Dendritic cell treated with granulocyte-macrophage colony-stimulating factor and Interleukin-4, amounts not matched to agents 40 ng/mL and 50 ng/mL, for 4 days (primary cell): ENCODE results near the gene PTPRD.

ENCODE experiments used
- H3K27ac Mint-ChIP-seq: one replicate; pipeline ENCODE4 v1.8.0; 2022; ENCODE audit warnings: mild to moderate bottlenecking, mixed read lengths
- H3K27me3 Mint-ChIP-seq: one replicate; pipeline ENCODE4 v1.8.0; 2022; ENCODE audit warnings: mild to moderate bottlenecking, mixed read lengths
- H3K36me3 Mint-ChIP-seq: one replicate; pipeline ENCODE4 v1.8.0; 2022; ENCODE audit warnings: low read depth, mixed read lengths
- H3K4me1 Mint-ChIP-seq: one replicate; pipeline ENCODE4 v1.8.0; 2022; ENCODE audit warnings: low read depth, mixed read lengths
- H3K4me3 Mint-ChIP-seq: one replicate; pipeline ENCODE4 v1.8.0; 2022; ENCODE audit warnings: mild to moderate bottlenecking, moderate library complexity, mixed read lengths
- H3K9me3 Mint-ChIP-seq: one replicate; pipeline ENCODE4 v1.8.0; 2022; ENCODE audit warnings: mixed read lengths
- intact Hi-C: fragments of 100-400 bp; cut with micrococcal nuclease; formaldehyde crosslinking; loops from one replicate; pipeline ENCODE4 v1.15.0; 2022

Gene PTPRD

DNA sequence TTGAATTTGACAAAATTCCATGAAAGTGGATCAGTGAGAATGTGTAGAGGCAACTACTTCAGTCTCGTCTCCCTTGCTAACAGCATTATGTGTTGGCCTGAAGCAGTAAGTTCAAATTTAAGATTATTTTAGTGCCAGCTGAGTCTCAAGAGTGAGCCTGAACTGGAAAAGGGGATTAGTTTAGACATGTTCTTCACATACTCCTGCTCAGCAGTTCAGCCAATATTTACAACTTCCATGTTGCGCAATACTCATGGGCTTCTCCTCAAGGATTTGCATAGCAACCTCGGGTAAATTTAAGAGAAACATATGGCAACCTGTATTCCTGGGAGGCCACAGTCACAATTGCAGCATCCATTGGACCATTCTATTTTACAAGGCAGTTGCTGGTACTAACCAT, 553.8 kb downstream of the PTPRD start:
- H3K27me3 Mint-ChIP-seq = no peaks in the 10 kb centered on the region

DNA sequence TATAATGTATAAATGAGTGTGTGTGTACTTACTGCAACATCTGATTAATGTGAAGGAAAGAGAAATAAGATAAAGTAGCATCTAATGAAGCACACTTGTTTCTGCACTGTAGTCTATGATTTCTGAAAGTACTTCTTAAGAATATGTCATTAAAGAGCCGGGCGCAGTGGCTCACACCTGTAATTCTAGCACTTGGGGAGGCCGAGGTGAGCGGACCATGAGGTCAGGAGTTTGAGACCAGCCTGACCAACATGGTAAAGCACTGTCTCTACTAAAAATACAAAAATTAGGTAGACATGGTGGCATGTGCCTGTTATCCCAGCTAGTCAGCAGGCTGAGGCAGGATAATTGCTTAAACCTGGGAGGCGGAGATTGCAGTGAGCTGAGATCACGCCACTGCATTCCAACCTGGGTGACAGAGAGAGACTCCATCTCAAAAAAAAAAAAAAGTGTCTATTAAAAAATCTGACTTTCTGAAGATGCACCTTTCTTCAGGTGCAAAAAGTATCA, 556.9 kb downstream of the PTPRD start:
- Mint-ChIP-seq H3K27ac (no peak overlapping the region), H3K27me3 (no peaks in the 10 kb centered on the region), H3K4me1 (no peaks in the 10 kb centered on the region), H3K4me3 (no peak overlapping the region), H3K36me3 (no peaks in the 10 kb centered on the region), H3K9me3 (no peaks in the 10 kb centered on the region)
- intact Hi-C loops = no loop called here

More for the DNA sequence above, 553.8 kb downstream of the PTPRD start:
- Mint-ChIP-seq H3K9me3 (no peaks in the 10 kb centered on the region), H3K36me3 (no peaks in the 10 kb centered on the region), H3K27ac (no peak overlapping the region), H3K4me1 (no peaks in the 10 kb centered on the region), H3K4me3 (no peak overlapping the region)
- intact Hi-C loops = no loop called here

DNA sequence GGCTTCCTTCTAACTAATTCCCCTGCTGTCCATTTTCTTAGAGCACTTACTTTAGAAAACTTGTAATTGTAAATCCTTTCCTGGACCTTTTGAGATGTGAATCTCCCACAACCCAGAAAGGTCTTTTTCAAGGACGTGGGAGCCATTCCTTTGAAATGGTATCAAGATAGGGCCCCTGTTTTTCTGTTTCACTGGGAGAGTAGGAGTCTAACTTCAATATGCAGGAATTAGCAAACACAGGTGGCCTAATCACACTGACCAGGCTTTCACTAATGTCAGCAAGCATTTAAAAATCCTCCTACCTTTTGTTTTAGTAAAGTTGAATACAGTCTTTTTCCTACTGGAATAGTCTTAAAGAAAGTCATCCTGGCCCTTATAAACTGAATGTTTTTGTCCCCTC, 558.3 kb downstream of the PTPRD start:
- Mint-ChIP-seq H3K4me1 (no peaks in the 10 kb centered on the region), H3K27ac (no peak overlapping the region), H3K9me3 (no peaks in the 10 kb centered on the region), H3K36me3 (no peaks in the 10 kb centered on the region), H3K4me3 (no peak overlapping the region), H3K27me3 (no peaks in the 10 kb centered on the region)
- intact Hi-C loops = no loop called here

DNA sequence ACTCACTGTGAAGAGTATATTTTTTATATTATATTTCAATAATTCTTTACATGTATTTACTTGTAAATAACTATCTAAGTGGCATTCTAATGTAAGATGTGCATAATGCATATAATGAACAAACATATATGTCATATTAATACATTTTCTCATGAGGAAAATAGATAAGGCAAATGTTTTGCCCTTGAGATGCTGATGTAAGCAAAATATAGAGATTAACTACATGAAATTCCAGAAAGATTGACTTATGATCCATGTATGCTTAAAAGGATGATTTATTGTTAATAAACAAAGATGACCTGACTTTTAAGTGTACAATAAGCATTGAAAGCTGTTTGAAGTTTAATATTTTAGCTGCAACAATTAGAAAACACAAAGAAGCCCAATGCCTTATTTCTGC, 559.9 kb downstream of the PTPRD start:
- intact Hi-C loops = no loop called here
- no peaks in the 10 kb centered on the region for H3K4me1 Mint-ChIP-seq
- H3K27me3 Mint-ChIP-seq = no peaks in the 10 kb centered on the region
- no peak overlapping the region for H3K27ac Mint-ChIP-seq
- H3K4me3 Mint-ChIP-seq = no peak overlapping the region
- no peaks in the 10 kb centered on the region for H3K36me3 Mint-ChIP-seq
- H3K9me3 Mint-ChIP-seq = no peaks in the 10 kb centered on the region

DNA sequence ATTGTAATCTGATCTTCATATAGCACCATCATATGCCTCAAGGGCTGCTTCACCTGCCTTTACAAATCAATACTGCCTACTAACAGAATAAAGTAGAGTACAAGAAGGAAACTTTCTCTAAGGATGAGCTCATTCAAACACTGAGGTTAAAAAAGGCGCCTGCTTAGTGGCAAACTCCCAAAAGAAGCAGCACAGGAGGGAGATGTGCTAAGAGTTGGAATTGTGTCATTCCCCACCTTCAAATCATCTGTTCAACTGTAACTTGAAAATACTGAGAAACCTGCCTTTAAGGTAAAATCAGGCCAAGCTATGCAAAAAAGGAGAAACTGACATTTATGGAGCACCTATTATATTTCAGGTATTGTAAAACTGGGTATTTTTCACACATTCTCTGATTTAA, 560.6 kb downstream of the PTPRD start:
- Mint-ChIP-seq H3K27me3 (no peaks in the 10 kb centered on the region), H3K9me3 (no peaks in the 10 kb centered on the region), H3K36me3 (no peaks in the 10 kb centered on the region), H3K4me1 (no peaks in the 10 kb centered on the region), H3K27ac (no peak overlapping the region), H3K4me3 (no peak overlapping the region)
- intact Hi-C loops = no loop called here

DNA sequence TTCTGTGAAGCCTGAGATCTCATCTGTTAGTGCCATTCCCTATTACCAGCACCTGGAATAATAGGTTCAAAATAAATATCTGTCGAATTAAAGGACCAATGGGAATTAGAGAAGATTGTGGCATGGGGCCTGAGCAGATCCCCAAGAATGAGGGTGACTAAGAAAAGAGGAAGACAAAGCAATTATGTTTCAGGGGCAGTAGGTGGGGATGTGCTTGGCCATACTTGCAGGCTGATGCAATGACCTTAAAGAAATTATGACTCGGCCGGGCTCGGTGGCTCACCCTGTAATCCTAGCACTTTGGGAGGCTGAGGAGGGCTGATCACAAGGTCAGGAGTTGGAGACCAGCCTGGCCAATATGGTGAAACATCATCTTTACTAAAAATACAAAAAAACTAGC, 562.8 kb downstream of the PTPRD start:
- intact Hi-C loops = no loop called here
- no peaks in the 10 kb centered on the region for H3K9me3 Mint-ChIP-seq
- no peak overlapping the region for H3K4me3 Mint-ChIP-seq
- H3K27me3 Mint-ChIP-seq = no peaks in the 10 kb centered on the region
- no peaks in the 10 kb centered on the region for H3K36me3 Mint-ChIP-seq
- H3K27ac Mint-ChIP-seq = no peak overlapping the region
- no peaks in the 10 kb centered on the region for H3K4me1 Mint-ChIP-seq

DNA sequence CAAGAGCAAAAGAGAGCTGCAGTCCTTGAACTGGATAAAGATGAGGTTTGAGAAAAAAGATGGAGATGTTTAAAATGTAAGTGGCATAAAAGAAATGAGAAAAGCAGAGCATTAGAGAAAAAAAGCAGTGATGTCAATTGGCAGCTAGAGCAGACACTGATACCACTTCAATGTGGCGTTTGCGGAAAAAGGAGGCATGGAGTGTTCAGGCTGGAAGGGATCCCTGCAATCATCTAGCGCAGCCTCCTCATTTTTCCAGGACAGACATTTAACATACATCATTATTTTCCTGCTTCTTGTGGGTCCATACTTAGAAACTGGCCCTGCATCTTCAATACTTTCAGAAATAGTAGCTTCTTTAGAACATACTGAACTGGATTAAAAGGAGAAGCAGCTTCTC, 563.8 kb downstream of the PTPRD start:
- Mint-ChIP-seq H3K36me3 (no peaks in the 10 kb centered on the region), H3K4me3 (no peak overlapping the region), H3K9me3 (no peaks in the 10 kb centered on the region), H3K27ac (no peak overlapping the region), H3K4me1 (no peaks in the 10 kb centered on the region), H3K27me3 (no peaks in the 10 kb centered on the region)
- intact Hi-C loops = no loop called here

DNA sequence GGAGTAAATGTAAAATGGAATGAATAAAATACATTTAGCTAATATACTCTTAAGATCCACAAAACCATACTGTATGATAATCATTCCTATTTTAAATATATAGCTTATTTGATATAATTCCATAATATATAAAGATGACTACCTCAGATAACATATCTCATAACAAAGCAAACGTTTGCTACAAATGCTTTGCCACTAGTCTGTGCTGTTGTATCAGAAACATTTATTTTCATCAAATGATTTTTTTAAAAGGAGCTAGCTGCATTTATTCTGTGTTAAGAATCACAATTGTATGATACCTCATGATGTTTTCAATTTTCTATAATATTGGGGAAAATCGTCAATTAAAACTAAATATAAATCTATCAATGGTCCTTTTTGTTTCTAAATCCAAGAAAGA, 567.2 kb downstream of the PTPRD start:
- Mint-ChIP-seq H3K27me3 (no peaks in the 10 kb centered on the region), H3K9me3 (no peaks in the 10 kb centered on the region), H3K27ac (no peak overlapping the region), H3K4me1 (no peaks in the 10 kb centered on the region), H3K4me3 (no peak overlapping the region), H3K36me3 (no peaks in the 10 kb centered on the region)
- intact Hi-C loops = no loop called here

DNA sequence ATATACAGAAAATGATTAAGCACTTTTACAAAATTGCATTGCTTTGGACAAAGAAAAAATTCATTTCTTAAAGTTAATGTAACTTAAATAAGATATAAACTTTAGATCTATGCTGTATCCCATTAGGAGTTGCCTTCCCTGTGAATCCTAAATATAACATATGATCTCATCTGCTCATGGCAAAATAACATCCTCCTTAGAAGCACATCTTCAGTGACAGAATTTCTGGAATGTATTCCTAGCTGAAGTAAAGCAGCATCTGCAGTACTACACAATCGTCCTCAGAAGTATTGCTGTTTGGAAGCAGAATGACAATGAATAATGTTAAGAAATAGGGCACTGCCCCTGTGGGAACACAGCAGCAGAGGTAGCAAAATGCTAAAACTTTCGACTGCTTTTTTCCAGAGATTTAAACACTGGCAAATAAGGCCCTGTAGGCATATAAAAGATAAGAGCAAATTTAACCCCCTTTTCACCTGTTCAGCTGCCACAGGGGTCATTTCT, 571.0 kb downstream of the PTPRD start:
- no peaks in the 10 kb centered on the region for H3K27me3 Mint-ChIP-seq
- H3K36me3 Mint-ChIP-seq = no peaks in the 10 kb centered on the region
- intact Hi-C loops = no loop called here
- H3K27ac Mint-ChIP-seq = no peak overlapping the region
- no peaks in the 10 kb centered on the region for H3K4me1 Mint-ChIP-seq
- H3K9me3 Mint-ChIP-seq = no peaks in the 10 kb centered on the region
- H3K4me3 Mint-ChIP-seq = no peak overlapping the region

DNA sequence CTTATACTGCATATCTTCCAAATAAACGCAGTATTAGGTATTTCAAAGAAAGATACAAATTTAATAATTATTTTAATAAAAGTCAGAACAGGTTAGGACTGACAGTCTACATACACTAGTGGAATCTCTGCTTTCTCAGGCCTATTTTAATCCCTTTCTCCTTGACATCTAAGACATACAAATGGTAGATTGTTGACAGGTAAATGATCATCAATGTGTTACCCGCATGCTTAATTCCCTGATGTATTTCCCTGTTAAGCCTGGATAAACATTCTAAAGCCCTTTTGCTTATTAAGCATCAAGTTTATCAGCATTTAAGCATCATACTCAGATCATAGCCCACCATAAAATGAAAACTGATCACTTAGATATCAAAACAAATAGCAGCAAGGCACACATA, 576.7 kb downstream of the PTPRD start:
- Mint-ChIP-seq H3K27me3 (no peaks in the 10 kb centered on the region), H3K4me3 (no peak overlapping the region), H3K36me3 (no peaks in the 10 kb centered on the region), H3K9me3 (no peaks in the 10 kb centered on the region), H3K4me1 (no peaks in the 10 kb centered on the region), H3K27ac (no peak overlapping the region)
- intact Hi-C loops = no loop called here

DNA sequence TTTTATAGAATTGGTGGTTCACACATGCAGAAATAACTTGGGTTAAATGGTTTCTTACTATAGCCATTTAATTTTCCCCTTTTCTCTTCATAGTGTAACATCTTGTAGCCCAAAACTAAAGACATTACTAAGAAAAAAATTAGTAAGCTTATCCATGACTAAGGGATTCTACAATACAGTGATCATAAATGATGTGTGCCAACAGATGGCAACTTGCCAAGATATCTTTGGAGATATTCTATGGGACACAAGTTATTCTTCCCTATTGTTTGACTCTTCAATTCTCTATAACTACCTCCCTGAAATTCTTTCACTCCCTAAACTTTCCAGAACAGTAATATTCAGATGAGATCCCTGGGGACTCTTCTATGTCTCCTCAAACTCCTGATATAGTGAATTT, 580.6 kb downstream of the PTPRD start:
- H3K27ac Mint-ChIP-seq = no peak overlapping the region
- no peaks in the 10 kb centered on the region for H3K27me3 Mint-ChIP-seq
- intact Hi-C loops = no loop called here
- peaks cover 15% of the 10 kb centered on the region for H3K9me3 Mint-ChIP-seq
- H3K4me1 Mint-ChIP-seq = no peaks in the 10 kb centered on the region
- H3K4me3 Mint-ChIP-seq = no peak overlapping the region
- H3K36me3 Mint-ChIP-seq = no peaks in the 10 kb centered on the region

DNA sequence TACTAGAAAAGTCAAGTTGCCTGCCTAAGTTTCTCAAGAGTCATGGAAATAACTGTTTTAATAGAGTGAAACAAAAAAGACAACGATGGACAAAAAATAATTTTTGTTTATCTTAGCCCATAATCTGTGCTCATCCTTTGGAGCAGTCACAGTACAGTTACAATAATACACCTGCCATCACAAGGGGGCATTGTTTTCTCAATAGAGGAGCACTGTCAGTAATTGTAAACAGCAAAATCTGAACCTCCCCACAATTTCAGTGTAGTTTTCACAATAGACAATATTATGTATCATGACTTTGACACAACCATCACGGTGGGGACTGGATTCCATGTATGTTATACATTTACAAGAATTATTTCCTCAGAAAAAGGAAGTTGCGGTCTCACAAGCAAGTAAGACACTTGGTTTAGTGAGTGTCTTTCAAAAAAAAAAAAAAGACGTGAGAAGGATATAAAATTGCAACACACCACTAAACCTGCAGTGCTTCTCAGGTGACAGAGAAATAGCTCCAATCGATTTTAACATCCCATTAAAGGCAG, 586.3 kb downstream of the PTPRD start:
- Mint-ChIP-seq H3K36me3 (no peaks in the 10 kb centered on the region), H3K4me1 (no peaks in the 10 kb centered on the region), H3K9me3 (peaks cover 15% of the 10 kb centered on the region), H3K27me3 (no peaks in the 10 kb centered on the region), H3K27ac (no peak overlapping the region), H3K4me3 (no peak overlapping the region)
- intact Hi-C loops = no loop called here

DNA sequence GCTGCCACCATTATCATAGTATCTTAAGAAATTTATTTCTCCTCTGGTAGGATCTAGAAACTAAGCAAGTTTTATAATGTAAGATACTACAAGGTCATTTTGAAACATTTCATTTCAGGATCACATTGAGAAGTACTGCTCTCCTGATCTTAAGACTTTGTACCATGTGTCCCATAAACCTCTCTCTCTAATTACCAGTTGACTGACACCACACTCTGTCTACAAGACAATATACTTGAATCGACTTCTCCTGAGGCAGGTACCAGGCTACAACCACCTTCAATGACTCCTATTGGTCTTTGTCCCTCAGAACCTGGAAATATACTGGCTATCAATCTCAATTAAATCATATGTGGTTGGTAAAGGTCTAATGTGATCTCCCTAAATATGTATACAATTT, 597.0 kb downstream of the PTPRD start:
- intact Hi-C loops = no loop called here
- Mint-ChIP-seq H3K9me3 (no peaks in the 10 kb centered on the region), H3K4me3 (no peak overlapping the region), H3K4me1 (no peaks in the 10 kb centered on the region), H3K27me3 (no peaks in the 10 kb centered on the region), H3K36me3 (no peaks in the 10 kb centered on the region), H3K27ac (no peak overlapping the region)

DNA sequence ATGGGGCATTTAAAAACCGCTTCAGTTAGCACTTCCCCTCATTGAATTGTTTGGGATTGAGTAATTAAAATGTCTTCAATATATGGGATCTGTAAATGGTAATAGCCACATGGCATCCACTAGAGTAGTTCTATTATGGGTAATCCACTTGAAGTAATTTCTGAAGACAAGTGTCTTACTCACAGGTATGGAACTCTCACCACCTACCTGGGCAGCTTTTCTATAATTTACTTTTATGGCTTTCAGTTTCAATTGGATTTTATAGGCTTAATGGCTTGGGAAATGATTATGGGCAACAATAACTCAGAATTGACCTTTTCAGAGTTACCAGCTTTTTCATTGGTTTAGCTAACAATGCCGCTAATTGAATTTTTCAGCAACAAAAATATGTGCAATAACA, 597.9 kb downstream of the PTPRD start:
- H3K4me3 Mint-ChIP-seq = no peak overlapping the region
- intact Hi-C loops = no loop called here
- H3K27ac Mint-ChIP-seq = no peak overlapping the region
- H3K27me3 Mint-ChIP-seq = no peaks in the 10 kb centered on the region
- no peaks in the 10 kb centered on the region for H3K4me1 Mint-ChIP-seq
- no peaks in the 10 kb centered on the region for H3K9me3 Mint-ChIP-seq
- no peaks in the 10 kb centered on the region for H3K36me3 Mint-ChIP-seq

DNA sequence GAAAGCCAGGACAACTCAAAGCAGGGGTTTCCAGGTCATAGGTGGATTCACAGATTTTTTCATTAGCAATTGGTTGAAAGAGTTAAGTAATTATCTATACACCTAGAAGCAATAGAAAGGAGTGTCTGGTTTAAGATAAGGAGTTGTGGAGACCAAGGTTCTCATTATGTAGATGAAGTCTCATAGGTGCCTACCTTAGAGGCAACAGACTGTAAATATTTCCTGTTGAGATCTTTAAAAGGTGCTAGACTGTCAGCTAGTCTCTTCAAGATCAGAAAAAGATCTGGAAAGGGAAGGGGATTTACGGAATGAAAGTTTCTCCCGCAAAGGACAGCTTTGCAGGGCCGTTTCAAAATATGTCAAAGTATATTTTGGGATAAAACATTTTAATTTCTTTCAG, 603.4 kb downstream of the PTPRD start:
- Mint-ChIP-seq H3K4me3 (no peak overlapping the region), H3K36me3 (no peaks in the 10 kb centered on the region), H3K27me3 (no peaks in the 10 kb centered on the region), H3K4me1 (no peaks in the 10 kb centered on the region), H3K9me3 (no peaks in the 10 kb centered on the region), H3K27ac (no peak overlapping the region)
- intact Hi-C loops = no loop called here
